Measurements from ENCODE around the gene ZNF749.

DNA sequence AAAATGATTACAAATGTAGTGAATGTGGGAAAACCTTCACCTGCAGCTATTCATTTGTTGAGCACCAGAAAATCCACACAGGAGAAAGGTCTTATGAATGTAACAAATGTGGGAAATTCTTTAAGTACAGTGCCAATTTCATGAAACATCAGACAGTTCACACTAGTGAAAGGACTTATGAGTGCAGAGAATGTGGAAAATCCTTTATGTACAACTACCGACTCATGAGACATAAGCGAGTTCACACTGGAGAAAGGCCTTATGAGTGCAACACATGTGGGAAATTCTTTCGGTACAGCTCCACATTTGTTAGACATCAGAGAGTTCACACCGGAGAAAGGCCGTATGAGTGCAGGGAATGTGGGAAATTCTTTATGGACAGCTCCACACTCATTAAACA is 36.3 kb upstream of the ZNF749 start:
- TF ChIP-seq EP300 (IDR thresholded peaks at IDR 0.05) = no peak
- TF ChIP-seq, protein P1, sequence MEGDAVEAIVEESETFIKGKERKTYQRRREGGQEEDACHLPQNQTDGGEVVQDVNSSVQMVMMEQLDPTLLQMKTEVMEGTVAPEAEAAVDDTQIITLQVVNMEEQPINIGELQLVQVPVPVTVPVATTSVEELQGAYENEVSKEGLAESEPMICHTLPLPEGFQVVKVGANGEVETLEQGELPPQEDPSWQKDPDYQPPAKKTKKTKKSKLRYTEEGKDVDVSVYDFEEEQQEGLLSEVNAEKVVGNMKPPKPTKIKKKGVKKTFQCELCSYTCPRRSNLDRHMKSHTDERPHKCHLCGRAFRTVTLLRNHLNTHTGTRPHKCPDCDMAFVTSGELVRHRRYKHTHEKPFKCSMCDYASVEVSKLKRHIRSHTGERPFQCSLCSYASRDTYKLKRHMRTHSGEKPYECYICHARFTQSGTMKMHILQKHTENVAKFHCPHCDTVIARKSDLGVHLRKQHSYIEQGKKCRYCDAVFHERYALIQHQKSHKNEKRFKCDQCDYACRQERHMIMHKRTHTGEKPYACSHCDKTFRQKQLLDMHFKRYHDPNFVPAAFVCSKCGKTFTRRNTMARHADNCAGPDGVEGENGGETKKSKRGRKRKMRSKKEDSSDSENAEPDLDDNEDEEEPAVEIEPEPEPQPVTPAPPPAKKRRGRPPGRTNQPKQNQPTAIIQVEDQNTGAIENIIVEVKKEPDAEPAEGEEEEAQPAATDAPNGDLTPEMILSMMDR (IDR thresholded peaks at IDR 0.05) = no peak
